Parathyroid adenoma (tissue), 2 donors: Measurements from ENCODE around the gene DGKG.

Experiments used
- H2AFZ ChIP-seq: fragments of 300-600 bp; sonication (generic); one replicate; pipeline ENCODE4 v1.7.0; 2017; ENCODE audit warnings: antibody characterized with exemption, mild to moderate bottlenecking
- H3K27ac ChIP-seq: fragments of 300-600 bp; sonication (generic); one replicate; pipeline ENCODE4 v1.7.0; 2017
- H3K27me3 ChIP-seq: fragments of 300-600 bp; sonication (generic); one replicate; pipeline ENCODE4 v1.7.0; 2017; ENCODE audit warnings: low read length; ENCODE audit not compliant: control insufficient read depth, insufficient read depth
- H3K36me3 ChIP-seq: fragments of 300-600 bp; sonication (generic); one replicate; pipeline ENCODE4 v1.7.0; 2017; ENCODE audit warnings: low read length; ENCODE audit not compliant: control insufficient read depth, insufficient read depth
- H3K4me1 ChIP-seq: fragments of 300-600 bp; sonication (generic); one replicate; pipeline ENCODE4 v1.7.0; 2017; ENCODE audit warnings: control low read depth
- H3K4me2 ChIP-seq: fragments of 300-600 bp; sonication (generic); one replicate; pipeline ENCODE4 v1.7.0; 2017; ENCODE audit warnings: low read length
- H3K4me3 ChIP-seq: fragments of 300-600 bp; sonication (generic); one replicate; pipeline ENCODE4 v1.7.0; 2017; ENCODE audit warnings: low read depth, low read length
- H3K79me2 ChIP-seq: fragments of 300-600 bp; sonication (generic); one replicate; pipeline ENCODE4 v1.7.0; 2017; ENCODE audit warnings: control low read depth
- H3K9ac ChIP-seq: fragments of 300-600 bp; sonication (generic); one replicate; pipeline ENCODE4 v1.7.0; 2017; ENCODE audit warnings: mild to moderate bottlenecking
- H3K9me3 ChIP-seq: fragments of 300-600 bp; sonication (generic); one replicate; pipeline ENCODE4 v1.7.0; 2017; ENCODE audit warnings: low read length; ENCODE audit not compliant: control insufficient read depth
- TF ChIP-seq, protein P1 (sequence below): fragments of 300-600 bp; sonication (generic); IDR thresholded peaks from one replicate; pipeline ENCODE4 v1.7.0; 2017; ENCODE audit warnings: antibody characterized with exemption, mild to moderate bottlenecking
- donor health status: primary hyperparathyroidism.

Gene DGKG

DNA sequence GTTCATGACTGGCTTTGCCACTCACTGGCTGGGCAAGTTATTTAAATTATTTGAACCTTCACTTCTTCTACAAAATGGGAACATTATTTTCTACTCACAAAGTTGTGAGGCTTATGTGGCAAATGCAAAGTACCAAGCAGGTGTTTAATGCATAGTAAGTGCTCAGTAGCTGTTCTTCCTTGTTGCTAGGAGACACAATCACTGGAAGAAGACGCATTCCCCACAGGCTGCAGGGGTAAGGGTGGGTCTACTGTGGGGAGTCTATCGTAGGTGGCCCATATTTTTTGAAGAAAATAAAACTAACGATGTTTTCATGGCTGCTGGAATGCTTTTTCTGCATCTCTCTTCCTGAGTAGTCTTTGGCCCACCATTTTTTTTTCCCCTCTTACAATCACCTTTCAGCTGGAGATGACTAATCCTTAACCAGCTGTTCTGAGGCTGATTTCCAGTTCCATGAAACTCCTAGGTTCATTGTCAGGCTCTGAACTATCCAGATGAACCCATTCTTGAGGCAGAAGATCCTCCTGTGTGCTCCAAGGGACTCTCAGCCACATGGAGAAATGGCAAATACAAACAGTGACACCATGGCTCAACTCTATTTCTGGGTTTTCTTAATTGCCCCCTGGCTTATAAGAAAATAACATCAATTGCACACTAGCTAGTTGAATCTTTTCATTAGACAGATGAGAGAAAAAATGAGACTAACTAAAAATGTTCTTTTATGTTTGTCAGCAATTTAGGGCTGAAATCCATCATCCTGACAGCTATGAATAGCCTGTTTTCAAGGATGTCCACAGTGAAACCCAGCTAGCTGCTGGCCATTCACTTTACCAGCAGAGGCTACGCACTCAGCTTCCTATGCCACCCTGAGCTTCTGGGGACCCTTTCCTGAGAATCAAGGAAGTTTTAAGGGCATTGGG, 144.9 kb downstream of the DGKG start:
- H3K36me3 ChIP-seq: no peaks in the 10 kb centered on the region
- H2AFZ ChIP-seq: no peak overlapping the region
- H3K4me3 ChIP-seq: no peak overlapping the region
- no peak overlapping the region for H3K27ac ChIP-seq
- no peaks in the 10 kb centered on the region for H3K9me3 ChIP-seq
- no peaks in the 10 kb centered on the region for H3K27me3 ChIP-seq
- H3K4me2 ChIP-seq: no peak overlapping the region
- H3K79me2 ChIP-seq: no peaks in the 10 kb centered on the region
- H3K4me1 ChIP-seq: peaks cover 9% of the 10 kb centered on the region
- TF ChIP-seq, protein P1, sequence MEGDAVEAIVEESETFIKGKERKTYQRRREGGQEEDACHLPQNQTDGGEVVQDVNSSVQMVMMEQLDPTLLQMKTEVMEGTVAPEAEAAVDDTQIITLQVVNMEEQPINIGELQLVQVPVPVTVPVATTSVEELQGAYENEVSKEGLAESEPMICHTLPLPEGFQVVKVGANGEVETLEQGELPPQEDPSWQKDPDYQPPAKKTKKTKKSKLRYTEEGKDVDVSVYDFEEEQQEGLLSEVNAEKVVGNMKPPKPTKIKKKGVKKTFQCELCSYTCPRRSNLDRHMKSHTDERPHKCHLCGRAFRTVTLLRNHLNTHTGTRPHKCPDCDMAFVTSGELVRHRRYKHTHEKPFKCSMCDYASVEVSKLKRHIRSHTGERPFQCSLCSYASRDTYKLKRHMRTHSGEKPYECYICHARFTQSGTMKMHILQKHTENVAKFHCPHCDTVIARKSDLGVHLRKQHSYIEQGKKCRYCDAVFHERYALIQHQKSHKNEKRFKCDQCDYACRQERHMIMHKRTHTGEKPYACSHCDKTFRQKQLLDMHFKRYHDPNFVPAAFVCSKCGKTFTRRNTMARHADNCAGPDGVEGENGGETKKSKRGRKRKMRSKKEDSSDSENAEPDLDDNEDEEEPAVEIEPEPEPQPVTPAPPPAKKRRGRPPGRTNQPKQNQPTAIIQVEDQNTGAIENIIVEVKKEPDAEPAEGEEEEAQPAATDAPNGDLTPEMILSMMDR: no peak
- H3K9ac ChIP-seq: no peak overlapping the region

DNA sequence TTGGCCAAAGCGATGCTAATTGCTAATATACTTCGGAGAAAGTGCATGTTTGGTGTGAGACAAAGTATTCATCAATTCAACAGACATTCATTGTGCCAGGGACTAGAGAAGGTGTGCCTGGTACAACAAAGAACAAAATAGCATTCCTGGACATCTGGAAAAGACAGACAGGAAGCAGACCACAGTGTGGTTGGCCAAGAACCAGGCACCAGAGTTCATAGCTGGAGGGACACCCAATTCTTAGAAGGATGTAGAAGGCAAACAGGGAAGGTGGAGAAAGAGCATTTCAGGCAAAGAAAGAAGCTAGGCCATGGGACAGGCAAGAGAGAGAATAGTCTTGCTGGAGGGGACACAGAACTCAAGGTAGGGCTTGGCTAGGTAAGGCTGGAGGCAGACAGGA, 147.4 kb downstream of the DGKG start:
- Histone ChIP-seq H3K27me3 (no peaks in the 10 kb centered on the region), H3K4me1 (no peaks in the 10 kb centered on the region), H3K79me2 (no peaks in the 10 kb centered on the region), H3K9me3 (no peaks in the 10 kb centered on the region), H3K36me3 (no peaks in the 10 kb centered on the region), H3K4me3 (no peak overlapping the region), H3K9ac (no peak overlapping the region), H2AFZ (no peak overlapping the region), H3K27ac (no peak overlapping the region), H3K4me2 (no peak overlapping the region)
- TF ChIP-seq, protein P1: no peak

DNA sequence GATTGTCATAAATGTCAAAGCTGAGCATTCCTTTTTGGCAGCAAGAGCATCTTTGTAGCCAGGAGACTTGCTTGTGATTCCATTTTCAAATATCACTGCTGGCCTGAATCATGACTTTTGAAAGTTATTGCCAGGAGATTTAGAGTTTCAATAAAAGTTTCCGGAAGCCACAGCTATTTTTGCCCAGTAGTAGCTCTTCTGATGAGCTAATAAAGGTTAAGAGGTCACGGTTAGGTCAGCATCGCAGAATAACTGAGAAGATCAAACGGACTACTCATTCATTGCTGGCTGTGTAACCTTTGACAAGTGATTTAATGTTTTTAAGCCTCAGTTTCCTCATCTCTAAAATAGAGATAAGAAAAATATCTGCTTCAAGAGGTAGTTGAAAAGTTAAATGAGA, 148.1 kb downstream of the DGKG start:
- no peak overlapping the region for H3K27ac ChIP-seq
- no peak overlapping the region for H2AFZ ChIP-seq
- TF ChIP-seq, protein P1: no peak
- no peaks in the 10 kb centered on the region for H3K36me3 ChIP-seq
- no peaks in the 10 kb centered on the region for H3K4me1 ChIP-seq
- H3K4me3 ChIP-seq: no peak overlapping the region
- no peak overlapping the region for H3K4me2 ChIP-seq
- no peaks in the 10 kb centered on the region for H3K79me2 ChIP-seq
- H3K9ac ChIP-seq: no peak overlapping the region
- H3K27me3 ChIP-seq: no peaks in the 10 kb centered on the region
- H3K9me3 ChIP-seq: no peaks in the 10 kb centered on the region

DNA sequence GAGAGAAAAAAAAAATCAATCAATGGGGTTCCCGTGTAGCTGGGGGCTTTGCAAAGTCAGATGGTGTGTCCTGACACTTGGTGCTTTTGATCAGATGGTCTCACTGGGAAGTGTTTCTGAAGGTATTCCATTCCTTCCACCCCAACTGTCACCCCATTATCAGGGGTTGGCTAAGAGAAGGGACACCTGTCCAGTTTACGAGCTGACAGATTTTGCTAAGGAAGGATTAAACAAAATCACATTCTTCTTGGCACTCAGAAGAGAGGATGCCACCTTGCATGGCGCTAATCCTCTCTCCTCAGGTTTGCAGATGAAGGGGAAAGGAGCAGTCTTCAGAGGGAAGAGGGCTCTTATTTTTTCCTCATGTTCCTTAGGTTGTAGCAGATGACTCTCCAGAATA, 149.4 kb downstream of the DGKG start:
- Histone ChIP-seq H3K27ac (no peak overlapping the region), H3K36me3 (no peaks in the 10 kb centered on the region), H3K4me2 (no peak overlapping the region), H2AFZ (no peak overlapping the region), H3K9me3 (no peaks in the 10 kb centered on the region), H3K4me3 (no peak overlapping the region), H3K4me1 (no peaks in the 10 kb centered on the region), H3K9ac (no peak overlapping the region), H3K79me2 (no peaks in the 10 kb centered on the region), H3K27me3 (no peaks in the 10 kb centered on the region)
- TF ChIP-seq, protein P1: no peak
